ENCODE results near the gene TRMT61A. TPM values are rescaled to one million over a fixed set of nuclear protein-coding genes. Genes with fewer than 3 reads are reported as not detected.
A peak's percentile ranks its signal among the peaks of the same experiment; 100 is the strongest.

The TRMT61A gene
- total and polyA plus RNA-seq, 2 donors from 2014 or later = 11.9 to 16.0 TPM

DNA sequence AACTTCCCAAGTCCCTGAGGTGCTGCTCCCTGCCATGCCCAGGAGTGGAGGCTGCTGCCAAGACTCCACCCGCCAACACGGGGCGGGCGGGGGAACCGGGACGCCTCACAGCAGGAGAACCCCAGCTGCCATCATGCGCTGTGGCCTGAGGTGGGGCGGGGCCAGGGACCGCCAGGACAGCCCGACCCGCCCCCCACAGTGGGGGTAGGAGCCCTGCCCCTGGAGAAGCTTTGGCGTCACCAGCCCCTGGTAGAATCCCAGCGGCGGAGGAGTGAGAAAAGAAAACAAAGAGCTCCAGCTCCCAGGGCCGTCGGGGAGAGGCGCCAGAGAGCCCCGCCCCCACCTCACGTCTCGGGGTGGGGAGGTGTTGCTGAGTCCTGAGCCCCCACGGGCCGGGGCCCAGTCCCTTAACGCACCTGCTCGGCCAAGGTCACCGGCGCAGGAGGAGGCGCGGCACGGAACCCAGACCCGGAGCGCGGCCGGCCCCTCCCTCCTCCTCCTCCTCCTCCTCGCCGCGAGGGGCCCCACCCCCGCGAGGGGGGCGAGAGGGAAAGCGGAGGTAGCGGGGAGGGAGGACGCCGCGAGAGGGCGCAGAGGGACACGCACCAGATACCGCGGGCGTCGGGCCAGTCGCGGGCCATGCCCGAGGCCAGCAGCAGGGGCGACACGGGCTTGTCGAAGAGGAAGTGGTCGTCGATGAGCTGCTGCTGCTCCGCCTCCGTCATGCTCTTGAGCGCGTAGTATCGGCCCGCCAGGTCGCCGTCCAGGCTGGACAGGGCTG lies 8.1 kb upstream of the TRMT61A start:
- peaks cover 0 to 36% (median 26%) of the 10 kb centered on the region in 3 donors for H3K4me1 ChIP-seq (ENCODE audit: control insufficient read depth in 2 of 3, insufficient read depth in 2 of 3, low read depth in 1 of 3, low read length in 3 of 3)
- TF ChIP-seq, protein P1, sequence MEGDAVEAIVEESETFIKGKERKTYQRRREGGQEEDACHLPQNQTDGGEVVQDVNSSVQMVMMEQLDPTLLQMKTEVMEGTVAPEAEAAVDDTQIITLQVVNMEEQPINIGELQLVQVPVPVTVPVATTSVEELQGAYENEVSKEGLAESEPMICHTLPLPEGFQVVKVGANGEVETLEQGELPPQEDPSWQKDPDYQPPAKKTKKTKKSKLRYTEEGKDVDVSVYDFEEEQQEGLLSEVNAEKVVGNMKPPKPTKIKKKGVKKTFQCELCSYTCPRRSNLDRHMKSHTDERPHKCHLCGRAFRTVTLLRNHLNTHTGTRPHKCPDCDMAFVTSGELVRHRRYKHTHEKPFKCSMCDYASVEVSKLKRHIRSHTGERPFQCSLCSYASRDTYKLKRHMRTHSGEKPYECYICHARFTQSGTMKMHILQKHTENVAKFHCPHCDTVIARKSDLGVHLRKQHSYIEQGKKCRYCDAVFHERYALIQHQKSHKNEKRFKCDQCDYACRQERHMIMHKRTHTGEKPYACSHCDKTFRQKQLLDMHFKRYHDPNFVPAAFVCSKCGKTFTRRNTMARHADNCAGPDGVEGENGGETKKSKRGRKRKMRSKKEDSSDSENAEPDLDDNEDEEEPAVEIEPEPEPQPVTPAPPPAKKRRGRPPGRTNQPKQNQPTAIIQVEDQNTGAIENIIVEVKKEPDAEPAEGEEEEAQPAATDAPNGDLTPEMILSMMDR (IDR thresholded peaks at IDR 0.05; ENCODE audit: borderline replicate concordance, extremely low read depth, insufficient read depth) = peak; percentile 20
- H3K9me3 ChIP-seq (ENCODE audit: control insufficient read depth in 2 of 3, insufficient read depth in 1 of 3, low read length in 3 of 3) = no peaks in the 10 kb centered on the region
- peak; percentile 88 to 96 (median 91) for DNase-seq
- peak overlapping the region; percentile 44 to 66 (median 48) for H3K4me3 ChIP-seq (ENCODE audit: low read length in 3 of 3)
- no peaks in the 10 kb centered on the region for H3K27me3 ChIP-seq (ENCODE audit: control insufficient read depth, insufficient read depth, low read length)
- no peak for FAIRE-seq
- H3K27ac ChIP-seq (ENCODE audit: low read depth in 2 of 2, low read length in 2 of 2) = peak overlapping the region; percentile 78 to 85
- peak overlapping the region in 1 of 3 donors; percentile 40 for H3K9ac ChIP-seq (ENCODE audit: low read length in 3 of 3)
- H3K36me3 ChIP-seq (ENCODE audit: control insufficient read depth in 2 of 3, insufficient read depth in 3 of 3, low read length in 3 of 3) = no peaks in the 10 kb centered on the region
- intact Hi-C loops (cut with DNase I) = no loop called here

- TF ChIP-seq, protein P1 (IDR thresholded peaks at IDR 0.05; ENCODE audit: borderline replicate concordance, extremely low read depth, insufficient read depth) = no peak
- Histone ChIP-seq H3K9ac (ENCODE audit: low read length in 3 of 3) (no peak overlapping the region), H3K27me3 (ENCODE audit: control insufficient read depth, insufficient read depth, low read length) (no peaks in the 10 kb centered on the region), H3K9me3 (ENCODE audit: control insufficient read depth in 2 of 3, insufficient read depth in 1 of 3, low read length in 3 of 3) (no peaks in the 10 kb centered on the region), H3K4me1 (ENCODE audit: control insufficient read depth in 2 of 3, insufficient read depth in 2 of 3, low read depth in 1 of 3, low read length in 3 of 3) (peaks cover 0 to 42% (median 33%) of the 10 kb centered on the region in 3 donors), H3K27ac (ENCODE audit: low read depth in 2 of 2, low read length in 2 of 2) (peak overlapping the region; percentile 78 to 85), H3K36me3 (ENCODE audit: control insufficient read depth in 2 of 3, insufficient read depth in 3 of 3, low read length in 3 of 3) (no peaks in the 10 kb centered on the region), H3K4me3 (ENCODE audit: low read length in 3 of 3) (peak overlapping the region; percentile 44 to 66 (median 48))
- FAIRE-seq = no peak
- intact Hi-C loops (cut with DNase I) = no loop called here
- peak in 2 of 5 donors; percentile 53 to 83 for DNase-seq
Observed at GRCh38 chr14:103521438-103521950, 7.5 kb upstream of the TRMT61A start.

DNA sequence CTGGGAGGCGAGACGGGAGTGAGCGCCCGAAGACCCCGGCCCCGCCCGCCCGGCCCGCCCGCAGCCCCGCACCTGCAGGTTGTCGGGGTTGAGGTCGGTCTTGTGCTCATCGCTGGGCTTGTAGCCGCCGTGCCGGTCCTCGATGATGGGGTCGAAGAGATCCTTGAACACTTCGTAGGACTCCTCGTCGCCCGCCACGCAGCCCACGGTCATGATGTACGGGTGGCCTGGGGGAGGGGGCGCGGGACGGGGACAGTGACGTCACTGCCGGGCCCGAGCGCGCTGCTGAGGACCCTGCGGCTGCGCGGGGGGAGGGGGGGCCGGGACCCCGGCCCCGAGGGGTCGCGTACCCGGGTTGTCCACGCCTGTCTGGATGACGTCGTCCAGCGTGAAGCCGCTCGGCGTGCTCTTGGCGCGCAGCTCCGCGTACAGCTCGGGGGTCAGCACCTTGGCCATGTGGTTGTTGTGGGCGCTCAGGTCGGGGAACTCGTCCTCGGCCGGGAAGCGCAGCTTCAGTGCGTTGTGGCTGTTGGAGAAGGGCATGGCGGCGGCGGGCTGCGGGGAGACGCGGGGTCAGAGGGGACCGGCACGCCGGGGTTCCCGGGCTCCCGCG lies 6.9 kb upstream of the TRMT61A start:
- TF ChIP-seq, protein P1 (IDR thresholded peaks at IDR 0.05; ENCODE audit: borderline replicate concordance, extremely low read depth, insufficient read depth) = no peak
- Histone ChIP-seq H3K9me3 (ENCODE audit: control insufficient read depth in 2 of 3, insufficient read depth in 1 of 3, low read length in 3 of 3) (no peaks in the 10 kb centered on the region), H3K9ac (ENCODE audit: low read length in 3 of 3) (peak overlapping the region in 2 of 3 donors; percentile 14 to 46), H3K36me3 (ENCODE audit: control insufficient read depth in 2 of 3, insufficient read depth in 3 of 3, low read length in 3 of 3) (no peaks in the 10 kb centered on the region), H3K4me3 (ENCODE audit: low read length in 3 of 3) (peak overlapping the region; percentile 32 to 48 (median 36)), H3K27ac (ENCODE audit: low read depth in 2 of 2, low read length in 2 of 2) (peak overlapping the region; percentile 63 to 79), H3K4me1 (ENCODE audit: control insufficient read depth in 2 of 3, insufficient read depth in 2 of 3, low read depth in 1 of 3, low read length in 3 of 3) (peaks cover 0 to 48% (median 37%) of the 10 kb centered on the region in 3 donors), H3K27me3 (ENCODE audit: control insufficient read depth, insufficient read depth, low read length) (no peaks in the 10 kb centered on the region)
- intact Hi-C loops (cut with DNase I) = no loop called here
- DNase-seq = peak in 3 of 5 donors; percentile 55 to 91 (median 87)
- FAIRE-seq = no peak

Data from kidney (tissue), 14 donors.